Hematopoietic multipotent progenitor cell (in vitro differentiated cells): ENCODE data around the gene SDSL. TPM values are rescaled to one million over a fixed set of nuclear protein-coding genes. Genes with fewer than 3 reads are reported as not detected.

ENCODE experiments used
- DNase-seq, 3 donors: peaks; one replicate each; pipeline ENCODE4 v3.0.0-alpha.2; 2011 to 2015; ENCODE audit warnings: low read depth in 2 of 3, low spot score in 2 of 3
- total RNA-seq: library from RNA; depleted of rRNA; stranded (reverse); fragments of >200 nt; gene quantifications from one replicate; pipeline ENCODE4 v1.2.3, GENCODE V29; 2012

SDSL gene, protein sequence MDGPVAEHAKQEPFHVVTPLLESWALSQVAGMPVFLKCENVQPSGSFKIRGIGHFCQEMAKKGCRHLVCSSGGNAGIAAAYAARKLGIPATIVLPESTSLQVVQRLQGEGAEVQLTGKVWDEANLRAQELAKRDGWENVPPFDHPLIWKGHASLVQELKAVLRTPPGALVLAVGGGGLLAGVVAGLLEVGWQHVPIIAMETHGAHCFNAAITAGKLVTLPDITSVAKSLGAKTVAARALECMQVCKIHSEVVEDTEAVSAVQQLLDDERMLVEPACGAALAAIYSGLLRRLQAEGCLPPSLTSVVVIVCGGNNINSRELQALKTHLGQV
- 16.2 TPM for total RNA-seq

DNA sequence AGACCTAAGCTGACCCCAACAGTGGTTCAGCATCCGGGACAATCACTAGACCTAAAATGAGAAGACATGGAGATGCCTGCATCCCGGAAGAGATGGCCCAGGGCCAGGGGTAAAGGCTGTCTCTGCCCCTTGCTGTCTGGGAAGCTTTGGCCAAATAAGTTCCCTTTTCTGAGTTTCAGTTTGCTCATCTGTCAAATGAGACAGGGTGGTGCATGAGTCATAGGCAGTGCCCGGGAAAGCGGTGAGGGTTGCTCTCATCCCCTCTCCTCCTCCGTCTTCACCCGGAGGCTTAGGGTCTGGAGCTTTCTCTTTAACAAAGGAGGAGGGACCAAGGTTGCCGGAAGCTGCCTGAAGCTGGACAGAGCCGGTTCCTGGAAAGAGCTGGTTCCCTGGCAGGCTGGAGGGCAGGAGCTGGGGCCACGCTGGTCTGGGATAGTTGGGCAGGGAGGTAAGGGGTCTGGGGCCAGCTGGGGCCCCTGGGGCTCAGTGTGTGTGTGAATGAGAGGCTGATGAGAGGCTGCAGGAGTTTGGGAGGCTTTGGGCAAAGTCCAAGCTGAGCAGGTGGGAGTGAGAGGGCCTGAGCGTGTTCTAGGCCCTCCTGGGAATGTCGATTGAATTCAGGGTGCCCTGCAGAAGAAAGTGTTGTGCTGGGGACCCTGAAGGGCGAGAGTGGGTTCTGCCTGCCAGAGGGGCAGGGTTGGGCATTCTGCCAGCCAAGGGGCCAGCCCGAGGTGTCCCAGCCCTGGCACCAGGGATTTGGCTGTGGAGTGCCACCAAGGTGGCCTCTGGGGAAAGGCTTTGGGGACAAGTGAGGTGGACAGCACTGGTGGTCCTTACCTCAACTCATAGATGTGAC is at the start of gene SDSL:
Gene SDSL, plus strand, starts transcription at position 351 of the 856 bp plus-strand sequence. CDS start 5,603 bp downstream, outside the sequence.
- DNase-seq = peak in 2 of 3 donors; percentile 87 to 88

DNA sequence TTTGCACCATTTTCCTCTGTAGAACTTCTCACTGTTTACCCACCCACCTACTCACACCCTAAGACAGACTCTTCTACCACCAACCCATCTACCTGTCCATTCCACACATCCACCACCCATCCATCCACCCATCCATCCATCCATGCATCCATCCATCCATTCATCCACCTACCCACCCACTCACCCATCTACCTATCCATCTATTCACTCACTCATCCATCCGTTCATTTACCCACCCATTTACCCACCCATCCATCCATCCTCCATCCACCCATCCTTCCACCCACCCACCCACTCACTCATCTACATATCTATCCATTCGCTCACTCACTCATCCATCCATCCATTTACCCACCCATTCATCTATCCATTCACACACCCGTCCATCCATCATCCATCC is 48.7 kb upstream of the SDSL start:
- DNase-seq = no peak

DNA sequence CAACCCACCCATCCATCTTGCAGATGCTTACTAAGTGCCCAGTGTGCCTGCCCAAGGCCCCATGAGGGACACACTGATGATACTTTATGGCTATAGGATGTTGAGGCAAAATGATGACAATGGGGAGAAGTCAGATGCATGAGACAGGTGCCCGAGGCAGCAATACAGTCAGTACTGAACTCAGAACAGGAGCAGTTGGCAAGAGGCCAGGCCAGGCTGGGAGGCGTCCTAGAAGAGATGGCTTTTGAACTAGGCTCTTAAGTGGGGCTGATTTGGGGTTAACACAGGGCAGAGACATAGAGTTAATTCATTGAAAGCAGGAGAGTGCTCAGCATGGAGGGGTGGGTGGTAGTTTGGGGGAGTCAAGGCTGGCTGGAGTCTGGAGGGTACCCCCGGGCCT is 48.2 kb upstream of the SDSL start:
- DNase-seq = no peak

DNA sequence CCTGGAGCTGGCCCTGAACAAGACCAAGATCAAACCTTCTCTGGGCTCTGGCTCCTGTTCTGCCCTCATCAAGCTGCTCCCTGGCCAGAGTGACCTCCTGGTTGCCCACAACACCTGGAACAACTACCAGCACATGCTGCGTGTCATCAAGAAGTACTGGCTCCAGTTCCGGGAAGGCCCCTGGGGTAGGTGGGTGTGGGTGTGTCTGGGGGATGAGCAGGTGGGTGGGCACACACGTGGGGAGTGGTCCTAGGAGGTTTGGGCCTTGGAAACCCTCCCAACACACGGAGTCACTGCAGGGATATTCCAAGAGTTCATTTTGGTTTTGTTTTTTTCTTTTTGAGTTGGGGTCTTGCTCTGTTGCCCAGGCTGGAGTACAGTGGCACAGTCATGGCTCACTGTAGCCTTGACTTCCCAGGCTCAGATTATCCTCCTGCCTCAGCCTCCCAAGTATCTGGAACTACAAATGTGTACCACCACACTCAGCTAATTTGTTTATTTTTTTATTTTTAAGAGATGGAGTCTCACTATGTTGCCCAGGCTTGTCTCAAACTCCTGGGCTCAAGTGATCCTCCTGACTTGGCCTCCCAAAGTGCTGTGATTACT is 47.3 kb upstream of the SDSL start:
- no peak for DNase-seq

DNA sequence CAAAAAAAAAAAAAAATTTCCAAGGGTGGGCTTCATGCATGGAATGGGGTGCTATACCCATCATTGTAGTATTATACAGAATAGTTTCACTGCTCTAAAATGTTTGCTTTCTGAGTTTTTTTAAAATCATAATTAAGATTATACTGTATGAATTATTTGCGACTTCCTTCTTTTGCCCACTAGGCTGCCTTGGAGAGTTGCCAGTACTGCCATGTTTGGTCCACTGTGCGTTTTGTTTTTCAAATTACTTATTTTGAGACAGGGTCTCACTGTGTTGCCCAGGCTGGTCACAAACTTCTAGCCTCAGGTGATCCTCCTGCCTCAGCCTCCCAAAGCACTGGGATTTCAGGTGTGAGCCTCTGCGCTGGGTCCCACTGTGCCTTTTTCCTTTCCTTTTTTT is 43.9 kb upstream of the SDSL start:
- peak in 2 of 3 donors; percentile 35 to 68 for DNase-seq

DNA sequence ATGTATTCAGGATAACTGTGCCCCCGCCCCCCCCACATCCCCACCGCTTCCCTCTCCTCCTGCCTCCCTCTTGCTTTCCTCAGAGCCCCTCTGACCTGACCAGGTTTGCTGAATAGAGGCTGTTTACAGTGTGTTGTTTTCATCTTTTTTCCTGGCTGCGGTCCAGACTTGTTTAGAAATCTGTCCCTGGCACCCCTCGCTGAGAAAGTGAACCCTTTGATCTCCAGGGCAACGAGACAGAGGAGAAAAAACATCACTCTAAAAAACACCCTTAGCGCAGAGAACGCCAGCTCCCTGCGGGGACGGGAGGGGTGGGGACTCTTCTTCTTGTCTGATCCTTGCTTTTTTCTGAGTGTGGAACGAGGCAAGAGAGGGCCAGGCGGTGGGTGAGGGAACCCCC is 41.0 kb upstream of the SDSL start:
- DNase-seq = no peak

DNA sequence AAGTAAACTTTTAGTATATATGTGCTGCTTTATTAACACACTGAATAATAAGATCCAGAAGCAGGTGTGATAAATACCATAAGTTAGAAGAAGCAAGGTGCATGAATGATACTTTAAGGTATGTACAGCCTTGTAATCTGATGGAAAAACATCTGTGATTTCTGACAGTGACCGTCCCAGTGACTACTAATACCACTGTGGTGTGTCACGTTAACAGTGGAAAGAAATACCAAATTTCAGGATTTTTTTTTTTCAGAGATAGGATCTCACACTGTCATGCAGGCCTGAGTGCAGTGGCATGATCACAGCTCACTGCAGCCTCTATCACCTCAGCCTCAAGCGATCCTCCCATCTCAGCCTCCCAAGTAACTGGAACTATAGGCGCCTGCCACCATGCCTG is 40.0 kb upstream of the SDSL start:
- no peak for DNase-seq

DNA sequence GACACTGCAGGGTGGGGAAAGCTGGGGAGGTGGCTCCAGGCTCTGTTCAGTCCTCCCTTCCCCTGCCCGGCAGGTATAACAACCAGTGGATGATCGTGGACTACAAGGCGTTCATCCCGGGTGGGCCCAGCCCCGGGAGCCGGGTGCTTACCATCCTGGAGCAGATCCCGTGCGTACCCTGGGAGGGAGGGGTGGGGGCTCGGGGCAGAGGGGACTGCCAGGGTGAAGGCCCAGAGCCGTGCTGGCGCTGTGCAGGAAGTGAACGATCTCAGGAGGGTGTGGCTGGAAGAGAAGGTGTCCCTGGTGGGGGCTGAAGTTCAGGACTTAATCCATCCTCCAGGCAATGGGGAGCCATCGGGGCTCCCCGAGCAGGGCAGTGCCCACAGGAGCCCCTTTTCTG is 37.4 kb upstream of the SDSL start:
- DNase-seq = no peak

DNA sequence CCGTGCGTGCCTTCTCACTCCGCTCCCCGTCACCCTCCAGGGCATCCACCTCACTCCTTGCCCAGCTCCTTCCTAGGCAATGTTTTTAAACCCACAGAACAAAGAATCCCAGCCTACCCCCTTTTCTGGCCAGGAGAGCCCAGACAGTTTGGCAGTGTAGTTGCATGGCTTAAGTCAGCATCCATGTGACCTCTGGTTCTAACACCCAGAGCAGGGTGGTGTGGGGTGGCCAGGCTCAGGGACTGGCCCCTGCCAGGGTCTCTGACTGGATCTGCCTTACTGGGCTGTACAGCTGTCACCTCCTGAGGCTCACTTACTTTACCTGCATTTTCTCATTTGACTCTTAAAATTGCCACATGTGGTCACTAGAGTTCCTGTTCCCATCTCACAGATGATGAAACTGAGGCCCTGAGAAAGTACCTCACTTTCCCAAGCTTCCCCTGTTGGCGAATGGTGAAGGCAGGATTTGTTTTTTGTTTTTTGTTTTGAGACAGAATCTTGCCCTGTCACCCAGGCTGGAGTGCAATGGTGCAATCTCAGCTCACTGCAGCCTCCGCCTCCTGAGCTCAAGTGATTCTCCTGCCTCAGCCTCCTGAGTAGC is 36.8 kb upstream of the SDSL start:
- DNase-seq = no peak

DNA sequence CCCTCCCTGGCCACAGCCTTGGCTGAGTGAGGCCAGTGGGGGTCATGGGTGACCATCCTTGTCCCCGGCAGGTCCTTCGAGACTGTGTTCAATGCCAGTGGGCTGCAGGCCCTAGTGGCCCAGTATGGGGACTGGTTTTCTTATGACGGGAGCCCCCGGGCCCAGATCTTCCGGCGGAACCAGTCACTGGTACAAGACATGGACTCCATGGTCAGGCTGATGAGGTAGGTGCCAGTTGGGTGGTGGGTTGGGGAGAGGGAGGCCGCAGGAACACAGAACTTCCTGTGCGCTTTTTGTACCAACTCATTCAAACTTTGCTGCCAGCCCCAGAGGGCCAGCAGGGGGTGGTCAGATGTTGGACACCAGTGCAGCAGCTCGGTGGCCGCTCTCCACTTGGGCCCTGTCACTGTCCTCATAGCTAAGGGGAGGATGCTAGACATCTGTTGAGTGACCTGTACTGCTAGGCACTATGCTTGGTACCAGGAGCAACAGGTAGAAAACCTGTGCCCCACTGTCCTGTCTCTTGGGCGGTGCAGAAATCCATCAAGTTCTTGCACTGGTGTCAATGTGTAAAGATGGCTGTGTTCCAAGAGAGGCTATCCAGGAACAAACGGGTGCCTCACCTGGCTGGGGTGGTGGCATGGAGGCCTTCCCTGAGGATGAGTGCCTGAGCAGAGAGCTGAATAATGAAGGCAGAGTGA is 35.2 kb upstream of the SDSL start:
- no peak for DNase-seq

DNA sequence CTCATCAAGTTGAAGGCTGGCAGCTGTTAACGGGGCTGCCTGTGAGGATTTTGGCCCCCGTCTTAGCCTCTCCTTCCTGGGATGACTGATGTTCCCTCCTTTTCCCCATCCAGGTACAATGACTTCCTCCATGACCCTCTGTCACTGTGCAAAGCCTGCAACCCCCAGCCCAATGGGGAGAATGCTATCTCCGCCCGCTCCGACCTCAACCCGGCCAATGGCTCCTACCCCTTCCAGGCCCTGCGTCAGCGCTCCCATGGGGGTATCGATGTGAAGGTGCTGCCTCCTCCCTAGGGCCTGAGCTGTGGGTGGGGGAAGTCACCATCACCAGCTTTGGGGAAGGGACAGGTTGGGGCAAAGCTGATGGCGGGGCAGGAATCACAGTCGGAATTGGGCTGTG is 34.5 kb upstream of the SDSL start:
- DNase-seq = no peak

DNA sequence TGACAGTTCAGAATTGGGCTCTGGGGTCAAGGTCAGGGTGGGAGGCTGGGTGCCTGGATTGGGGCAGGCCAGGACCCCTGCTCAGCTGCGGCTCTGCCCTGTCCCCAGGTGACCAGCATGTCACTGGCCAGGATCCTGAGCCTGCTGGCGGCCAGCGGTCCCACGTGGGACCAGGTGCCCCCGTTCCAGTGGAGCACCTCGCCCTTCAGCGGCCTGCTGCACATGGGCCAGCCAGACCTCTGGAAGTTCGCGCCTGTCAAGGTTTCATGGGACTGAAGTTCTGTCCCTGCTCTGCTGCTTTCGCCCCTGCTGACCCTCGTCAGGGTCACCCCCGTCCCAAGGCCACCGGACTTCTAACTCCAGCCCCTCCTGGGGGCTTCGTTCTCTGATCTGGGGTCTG is 33.8 kb upstream of the SDSL start:
- no peak for DNase-seq

DNA sequence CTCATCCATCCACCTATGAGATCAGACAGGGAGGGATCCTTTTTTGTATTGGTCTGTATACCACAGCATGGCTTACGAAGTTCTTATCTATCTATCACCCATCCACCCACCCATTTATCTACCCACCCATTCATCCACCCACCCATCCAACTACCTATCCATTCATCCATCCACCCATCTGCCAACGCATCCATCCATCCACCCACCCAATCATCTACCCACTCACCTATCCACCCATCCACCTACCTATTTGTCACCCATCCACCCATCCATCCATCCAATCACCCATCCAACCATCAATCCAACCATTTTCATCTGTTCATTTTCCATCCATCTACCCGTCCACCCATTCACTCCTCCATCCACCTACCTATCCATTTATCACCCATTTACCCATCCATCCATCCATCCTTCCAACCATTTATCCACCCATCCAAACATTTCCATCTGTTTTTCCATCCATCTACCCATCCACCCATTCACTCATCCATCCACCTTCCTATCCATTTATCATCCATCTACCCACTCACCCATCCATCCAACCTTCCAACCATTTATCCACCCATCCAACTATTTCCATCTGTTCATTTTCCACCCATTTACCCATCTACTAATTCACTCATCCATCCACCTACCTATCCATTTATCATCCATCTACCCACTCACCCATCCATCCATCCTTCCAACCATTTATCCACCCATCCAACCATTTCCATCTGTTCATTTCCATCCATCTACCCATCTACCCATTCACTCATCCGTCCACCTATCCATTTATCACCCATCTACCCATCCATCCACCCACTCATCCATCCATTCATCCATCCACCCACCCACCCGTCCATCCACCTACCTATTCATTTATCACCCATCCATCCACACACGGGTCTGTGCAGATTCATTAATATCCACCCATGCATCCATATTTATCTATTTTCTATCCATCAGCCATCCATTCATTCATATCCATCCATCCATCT is 31.8 kb upstream of the SDSL start:
- DNase-seq = no peak

DNA sequence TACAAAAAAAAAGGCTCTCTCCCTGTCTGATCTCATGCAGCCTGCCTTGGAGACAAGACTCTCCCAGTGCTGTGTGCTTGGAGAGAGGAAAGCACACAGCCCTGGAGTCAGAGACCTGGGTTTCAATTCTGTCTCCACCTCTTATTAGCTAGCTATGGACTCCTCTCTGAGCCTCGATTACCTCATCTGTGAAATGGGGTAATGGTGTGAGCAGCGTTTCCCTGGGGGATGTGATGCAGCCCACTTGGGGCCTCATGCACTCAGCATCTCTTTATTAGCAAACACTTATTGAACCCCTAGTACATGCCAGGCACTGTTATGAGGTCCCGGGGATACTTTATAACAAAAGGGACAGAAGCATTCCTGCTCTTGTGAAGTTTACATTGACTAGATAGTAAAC is 31.0 kb upstream of the SDSL start:
- no peak for DNase-seq

DNA sequence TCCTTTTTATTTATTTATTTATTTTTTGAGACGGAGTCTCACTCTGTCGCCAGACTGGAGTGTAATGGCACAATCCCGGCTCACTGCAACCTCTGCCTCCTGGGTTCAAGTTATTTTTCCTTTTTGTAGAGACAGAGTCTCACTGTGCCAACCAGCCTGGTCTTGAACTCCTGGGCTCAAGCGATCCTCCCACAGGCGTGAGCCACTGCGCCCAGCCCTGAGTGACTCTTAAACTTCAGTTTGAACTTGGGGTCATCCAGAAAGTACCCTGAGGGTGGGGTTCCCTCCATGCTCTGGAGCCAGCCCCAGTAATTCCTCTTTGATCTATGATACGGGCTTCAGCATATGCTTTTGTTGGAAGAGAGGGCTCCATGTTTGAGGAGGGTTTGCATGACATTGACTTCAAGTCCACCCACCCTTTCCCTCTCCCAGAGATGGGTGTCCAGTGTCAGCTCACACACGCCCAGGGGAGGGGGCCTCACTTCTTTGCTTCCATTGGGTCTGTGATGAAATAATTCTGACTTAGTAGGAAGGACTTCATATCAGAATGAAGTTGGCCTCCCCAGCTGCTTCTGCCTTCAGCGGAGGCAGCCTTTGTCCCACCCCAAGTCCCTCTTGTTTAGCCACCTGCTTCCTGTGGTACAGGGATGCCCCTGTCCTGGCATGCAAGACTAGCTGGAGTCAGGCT is 30.4 kb upstream of the SDSL start:
- no peak for DNase-seq

DNA sequence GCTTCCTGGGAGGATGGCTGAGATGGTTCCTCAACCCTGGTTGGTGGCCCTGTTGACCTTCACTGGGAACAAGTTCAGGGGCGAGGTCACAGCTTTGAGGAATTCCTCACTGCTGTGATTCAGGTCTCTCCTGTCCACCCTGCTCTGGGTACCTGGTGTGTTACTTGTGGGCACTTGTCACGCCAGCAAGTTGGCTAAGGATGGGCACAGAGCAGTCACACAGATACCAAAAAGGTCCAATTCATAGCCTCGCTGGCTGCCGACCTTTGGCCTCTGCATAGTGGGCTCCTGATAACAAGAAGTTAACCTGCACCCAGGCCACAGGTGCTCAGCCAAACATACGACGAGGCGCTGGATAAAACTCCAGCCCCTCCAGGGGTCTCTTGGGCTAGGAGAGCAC is 29.7 kb upstream of the SDSL start:
- DNase-seq = no peak

DNA sequence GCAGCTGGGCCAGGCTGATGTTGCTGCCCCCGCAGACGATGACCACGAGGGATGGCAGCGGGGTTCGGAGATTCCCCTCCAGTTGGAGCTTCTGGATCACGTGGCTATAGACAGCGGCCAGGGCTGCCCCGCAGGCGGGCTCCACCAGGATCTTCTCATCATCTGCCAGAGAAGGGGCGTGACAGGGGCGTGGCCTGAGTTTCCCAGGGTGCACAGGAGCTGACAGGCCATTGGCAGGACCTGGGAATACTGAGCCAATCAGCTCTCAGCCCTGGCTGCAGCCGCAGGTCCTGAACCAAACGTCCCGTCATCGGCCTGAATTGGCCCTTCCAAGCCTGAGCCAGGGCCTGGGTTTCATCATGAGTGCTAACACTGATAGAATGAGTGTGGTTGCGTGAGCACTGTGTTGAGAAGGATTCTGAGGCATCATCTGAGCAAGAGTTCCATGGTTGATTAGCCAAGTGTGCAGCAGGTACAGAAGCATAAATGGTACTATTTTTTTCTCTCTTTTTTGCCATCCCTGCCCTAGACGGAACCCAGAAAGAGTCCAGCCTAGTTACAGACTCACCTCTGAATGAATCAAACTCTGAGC is 29.1 kb upstream of the SDSL start:
- DNase-seq = no peak

DNA sequence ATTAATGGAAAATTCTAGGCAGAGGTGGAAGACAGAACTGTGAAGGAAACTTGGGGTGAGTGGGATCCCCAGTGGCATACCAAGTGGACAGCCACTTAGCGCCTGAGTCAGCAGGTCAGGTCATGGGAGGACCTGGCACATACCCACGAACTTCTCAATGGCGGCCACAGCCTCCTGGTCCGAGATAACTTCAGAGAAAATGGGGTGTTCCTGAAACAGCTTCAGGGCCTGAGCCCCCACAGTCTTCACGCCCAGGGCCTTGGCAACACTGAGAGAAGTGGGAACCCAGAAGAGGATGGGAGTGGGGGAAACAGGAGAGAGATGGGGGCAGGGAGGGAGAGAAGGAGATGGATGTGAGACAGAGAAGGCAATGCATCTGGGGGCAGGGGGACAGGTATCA is 28.4 kb upstream of the SDSL start:
- no peak for DNase-seq

DNA sequence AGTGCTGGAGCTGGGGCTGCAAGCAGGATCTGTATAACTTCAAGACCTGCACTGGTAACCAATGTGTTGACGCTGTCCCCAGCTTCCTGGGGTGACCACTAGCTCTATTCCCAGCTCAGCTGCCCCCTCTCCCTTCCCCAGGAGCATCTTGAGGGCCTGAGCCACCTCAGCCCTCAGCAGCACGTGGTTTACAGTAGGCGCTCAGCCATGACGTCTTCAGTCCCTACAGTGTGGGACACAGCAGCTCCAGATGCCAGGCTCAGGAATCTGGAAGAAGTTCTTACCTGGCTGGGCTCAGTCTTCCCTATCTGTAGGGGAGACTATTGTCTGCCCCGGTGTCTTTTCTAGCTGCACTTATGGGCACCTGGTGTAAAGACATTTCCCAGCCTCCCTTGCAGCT is 27.1 kb upstream of the SDSL start:
- DNase-seq = no peak
